Adrenal gland (tissue), 12 donors: ENCODE data around the gene SGMS1. TPM values are rescaled to one million over a fixed set of nuclear protein-coding genes. Genes with fewer than 3 reads are reported as not detected.
"Not testable (repeated sequence)": the region's sequence is repeated elsewhere in the genome, so short reads cannot be mapped to it uniquely, and the experiment has no call there.

Source experiments
- DNase-seq, 7 donors: peaks; one replicate each; pipeline ENCODE4 v3.0.0-alpha.2; 2019 to 2020
- H3K27ac ChIP-seq, 5 donors: fragments of 200-600 bp; sonication (generic) in 4 of 5; 1 replicate in 3 of 5; 2 replicates in 2 of 5; pipeline versions ENCODE4 v1.5.1 to v1.8.0; 2016 to 2020; ENCODE audit warnings: mild to moderate bottlenecking in 1 of 5
- H3K27me3 ChIP-seq: fragments of 200-600 bp; 2 replicates; pipeline ENCODE4 v1.8.0; 2021
- H3K36me3 ChIP-seq, 2 donors: fragments of 200-600 bp; replicated peaks in 1 of 2; 1 replicate in 1 of 2; 2 replicates in 1 of 2; pipeline versions ENCODE4 v1.5.1 to v1.8.0; 2018 to 2022
- H3K4me1 ChIP-seq, 2 donors: fragments of 200-600 bp; replicated peaks in 1 of 2; 1 replicate in 1 of 2; 2 replicates in 1 of 2; pipeline versions ENCODE4 v1.5.1 to v1.8.0; 2018 to 2021
- H3K4me3 ChIP-seq, 4 donors: fragments of 200-600 bp; sonication (generic) in 3 of 4; one replicate each; pipeline ENCODE4 v1.5.1; 2016 to 2018
- H3K9me3 ChIP-seq, 3 donors: fragments of 200-600 bp; sonication (generic) in 1 of 3; replicated peaks in 1 of 3; 1 replicate in 2 of 3; 2 replicates in 1 of 3; pipeline versions ENCODE4 v1.5.1 to v1.8.0; 2016 to 2021
- CTCF ChIP-seq, 6 experiments: fragments of 450-650 bp in 4 of 6; fragments of 200-600 bp in 2 of 6; sonication (generic) in 1 of 6; IDR thresholded peaks; 1 replicate in 5 of 6; 2 replicates in 1 of 6; pipeline versions ENCODE4 v1.5.1 to v1.8.0; 2016 to 2021; ENCODE audit warnings: antibody characterized with exemption in 6 of 6, mild to moderate bottlenecking in 2 of 6, moderate library complexity in 1 of 6
- POLR2A ChIP-seq, 2 donors: fragments of 450-650 bp; IDR thresholded peaks; one replicate each; pipeline ENCODE4 v1.6.1; 2017; ENCODE audit warnings: antibody characterized with exemption in 2 of 2, mild to moderate bottlenecking in 2 of 2, moderate library complexity in 1 of 2
- WGBS, 4 donors: extraction: QIAGEN DNeasy Blood & Tissue Kit in 2 of 4; methylation state at CpG; one replicate each; pipeline versions ENCODE4 v1.1.5 to v1.1.7; 2013 to 2017; 5-methylcytosine and 5-hydroxymethylcytosine counted together
- intact Hi-C, 2 donors: fragments of 100-400 bp; cut with DNase I; formaldehyde crosslinking; loops; one replicate each; pipeline versions ENCODE4 v1.14.1 to v1.15.0; 2022 to 2023
- polyA plus RNA-seq, 3 donors: library from polyadenylated mRNA; stranded (reverse); fragments of 200-250 nt in 2 of 3; fragments of 350-450 nt in 1 of 3; fragmentation: Illumina TruSeq in 1 of 3; extraction: RNeasy Lipid Tissue Mini Kit (QIAGEN cat#74804) in 1 of 3; gene quantifications; one replicate each; pipeline ENCODE4 v1.2.3, GENCODE V29; 2013 to 2014
- total RNA-seq, 9 donors: library from RNA; depleted of rRNA in 4 of 9; stranded (reverse); fragments of >200 nt in 4 of 9; fragments of 120-200 nt in 1 of 9; fragmentation: NEBNext Ultra II Directional in 1 of 9; extraction: Animal tissue kit (Norgen Biotek cat#: 25700) in 1 of 9; gene quantifications; one replicate each; pipeline versions ENCODE4 v1.1.0 to v1.2.4, GENCODE V29; 2013 to 2023
- donor health status: healthy with polysubstance abuse.
- donor health status: Bipolar disorder and iron deficiency.
- donor health status: DM: yes; HTN: yes; CAD: no.
- donor health status: DM: no; HTN: no; CAD: no.
- donor health status: DM: no; HTN: no; CAD: no.
- donor health status: DM: yes; HTN: yes; CAD: no.

The SGMS1 gene
- total and polyA plus RNA-seq, 12 donors, result 9.1 to 152 (median 62.2) TPM

DNA sequence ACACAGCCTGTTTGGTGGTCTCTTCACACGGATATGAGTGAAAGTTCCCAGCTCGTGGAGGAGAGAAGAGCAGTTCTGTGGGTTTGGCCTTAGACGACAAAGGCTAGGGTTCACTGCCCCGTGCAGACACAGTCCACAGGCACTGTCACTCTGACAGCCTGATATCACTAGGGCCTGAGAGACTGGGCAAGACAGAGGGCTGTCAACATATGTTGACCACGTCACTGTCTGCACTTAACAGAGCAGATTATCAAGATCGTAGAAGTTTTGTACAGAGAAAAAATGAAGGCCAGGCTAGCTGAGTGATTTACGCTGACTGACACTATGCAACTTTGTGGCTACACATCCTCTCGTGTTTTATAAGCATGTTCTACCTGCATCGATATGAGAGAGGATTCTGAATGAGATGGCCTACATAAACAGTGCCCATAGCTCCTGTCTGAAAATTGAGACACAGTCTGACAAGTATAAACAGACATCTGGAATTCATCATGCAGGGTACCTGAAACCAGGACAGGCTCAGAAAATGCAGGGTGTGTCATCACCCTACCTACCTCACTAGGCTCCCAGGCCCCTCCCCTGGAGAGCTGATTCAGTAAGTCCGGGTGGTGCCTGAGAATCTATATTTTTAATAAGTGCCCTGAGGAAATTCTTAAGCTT, 120.0 kb downstream of the SGMS1 start:
- Histone ChIP-seq H3K36me3 (no peaks in the 10 kb centered on the region), H3K4me1 (peaks cover 6 to 24% of the 10 kb centered on the region in 2 donors), H3K27ac (no peak overlapping the region), H3K9me3 (no peaks in the 10 kb centered on the region), H3K27me3 (no peaks in the 10 kb centered on the region), H3K4me3 (no peak overlapping the region)
- 84 to 88% (median 87%) methylated on average over 10 of the region's 10 CpGs for WGBS, 4 donors
- DNase-seq, result no peak
- intact Hi-C loops, result no loop called here
- no peak for TF ChIP-seq POLR2A (IDR thresholded peaks at IDR 0.05)
- TF ChIP-seq CTCF (IDR thresholded peaks at IDR 0.05), result no peak

GRCh38 chr10:50503156-50503555, 120.6 kb downstream of the SGMS1 start:
- H3K4me3 ChIP-seq, DNase-seq, H3K9me3 ChIP-seq, H3K27ac ChIP-seq, H3K36me3 ChIP-seq, intact Hi-C loops, H3K27me3 ChIP-seq: not testable (repeated sequence)
- 92 to 98% (median 97%) methylated on average over 4 of the region's 4 CpGs for WGBS, 4 donors
- peaks cover 6 to 25% of the 10 kb centered on the region in 2 donors for H3K4me1 ChIP-seq

GRCh38 chr10:50501924-50502452, 121.8 kb downstream of the SGMS1 start:
- H3K4me1 ChIP-seq, result peaks cover 6 to 26% of the 10 kb centered on the region in 2 donors
- TF ChIP-seq POLR2A (IDR thresholded peaks at IDR 0.05), result no peak
- TF ChIP-seq CTCF (IDR thresholded peaks at IDR 0.05), result no peak
- H3K27me3 ChIP-seq, result no peaks in the 10 kb centered on the region
- WGBS, 4 donors, result 53 to 88% (median 73%) methylated on average over 1 of the region's 1 CpG
- no peaks in the 10 kb centered on the region for H3K36me3 ChIP-seq
- no peaks in the 10 kb centered on the region for H3K9me3 ChIP-seq
- intact Hi-C loops, result no loop called here
- no peak overlapping the region for H3K27ac ChIP-seq
- DNase-seq, result peak in 1 of 7 donors; percentile 13
- no peak overlapping the region for H3K4me3 ChIP-seq

GRCh38 chr10:50501478-50501877, 122.3 kb downstream of the SGMS1 start:
- Histone ChIP-seq H3K4me3 (no peak overlapping the region), H3K27ac (no peak overlapping the region), H3K4me1 (peaks cover 6 to 21% of the 10 kb centered on the region in 2 donors), H3K27me3 (no peaks in the 10 kb centered on the region), H3K36me3 (no peaks in the 10 kb centered on the region), H3K9me3 (no peaks in the 10 kb centered on the region)
- WGBS, 4 donors, result 75 to 84% (median 82%) methylated on average over 2 of the region's 2 CpGs
- no peak for TF ChIP-seq CTCF (IDR thresholded peaks at IDR 0.05)
- TF ChIP-seq POLR2A (IDR thresholded peaks at IDR 0.05), result no peak
- no peak for DNase-seq
- intact Hi-C loops, result no loop called here

DNA sequence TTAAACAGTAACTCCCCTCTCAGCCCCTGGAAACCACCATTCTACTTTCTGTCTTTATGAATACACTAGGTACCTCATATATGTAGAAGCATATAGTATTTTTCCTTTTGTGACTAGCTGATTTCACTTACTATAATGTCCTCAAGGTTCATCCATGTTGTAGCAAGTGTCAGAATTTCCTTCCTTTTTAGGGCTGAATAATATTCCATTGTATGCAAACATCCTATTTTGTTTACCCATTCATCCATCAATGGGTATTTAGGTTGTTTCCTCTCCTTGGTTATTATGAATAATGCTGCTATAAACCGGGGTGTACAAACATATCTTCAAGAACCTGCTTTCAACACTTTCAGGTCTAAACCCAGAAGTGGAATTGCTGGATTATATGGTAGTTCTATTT, 125.3 kb downstream of the SGMS1 start:
- no peak for DNase-seq
- Histone ChIP-seq H3K4me1 (peaks cover 6 to 17% of the 10 kb centered on the region in 2 donors), H3K27ac (peak overlapping the region in 3 of 5 donors; percentile 1 to 76 (median 71)), H3K4me3 (no peak overlapping the region), H3K36me3 (no peaks in the 10 kb centered on the region), H3K27me3 (no peaks in the 10 kb centered on the region), H3K9me3 (no peaks in the 10 kb centered on the region)
- WGBS, 4 donors, result 79 to 100% (median 98%) methylated on average over 1 of the region's 1 CpG
- intact Hi-C loops, result no loop called here
- TF ChIP-seq CTCF (IDR thresholded peaks at IDR 0.05), result no peak
- no peak for TF ChIP-seq POLR2A (IDR thresholded peaks at IDR 0.05)
